Activated CD4-positive, CD25-positive, alpha-beta regulatory T cell treated with anti-CD3 and anti-CD28 coated beads, Interleukin-2, amount 50 U/mL, for 16 hours (primary cell): Measurements from ENCODE around the gene CCDC73.
"Not testable (repeated sequence)": the region's sequence is repeated elsewhere in the genome, so short reads cannot be mapped to it uniquely, and the experiment has no call there.

Source experiments
- DNase-seq: peaks from one replicate; pipeline ENCODE4 v3.0.0-alpha.2; 2020; ENCODE audit warnings: low read depth, low spot score

The CCDC73 gene

DNA sequence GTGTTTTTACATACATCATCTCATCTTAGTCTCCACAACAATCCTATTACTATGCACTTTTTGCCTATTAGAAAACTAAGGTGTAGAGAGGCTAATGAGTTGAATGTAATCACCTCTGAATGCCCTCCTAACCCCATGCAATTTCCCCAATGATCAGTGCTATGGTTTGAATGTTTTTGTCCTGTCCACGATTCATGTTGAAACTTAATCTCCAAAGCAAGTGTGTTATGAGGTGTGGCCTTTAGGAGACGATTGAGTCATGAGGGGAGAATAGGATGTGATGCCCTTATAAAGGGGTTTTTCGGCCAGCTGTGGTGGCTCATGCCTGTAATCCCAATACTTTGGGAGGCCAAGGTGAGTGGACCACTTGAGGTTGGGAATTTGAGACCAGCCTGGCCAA lies 2.0 kb upstream of the CCDC73 start:
- no peak for DNase-seq

GRCh38 chr11:32792948-32793475 lies 1.4 kb downstream of the CCDC73 start:
- peak; percentile 34 for DNase-seq

- DNase-seq: no peak
These were observed 2.1 kb downstream of the CCDC73 start for GRCh38 chr11:32792111-32792947.

GRCh38 chr11:32790916-32791315 lies 3.5 kb downstream of the CCDC73 start:
- no peak for DNase-seq

- DNase-seq: no peak
These were observed 7.7 kb downstream of the CCDC73 start for GRCh38 chr11:32786811-32787210.

DNA sequence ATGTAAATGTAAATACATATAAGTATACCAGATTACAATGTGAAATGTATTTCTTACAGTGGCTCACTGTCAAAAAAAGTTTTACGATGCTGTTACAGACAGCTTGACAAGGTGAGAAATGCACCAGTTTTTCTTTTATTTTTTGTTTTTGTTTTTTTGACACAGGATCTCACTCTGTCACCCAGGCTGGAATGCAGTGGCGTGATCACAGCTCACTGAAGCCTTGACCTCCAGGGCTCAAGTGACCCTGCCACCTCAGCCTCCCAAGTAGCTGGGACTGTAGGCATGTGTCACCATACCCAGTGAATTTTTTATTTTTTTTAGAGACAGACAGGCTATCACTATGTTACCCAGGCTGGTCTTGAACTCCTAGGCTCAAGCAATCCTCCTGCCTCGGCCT lies 9.2 kb downstream of the CCDC73 start:
- DNase-seq: no peak

GRCh38 chr11:32781721-32782120 lies 12.7 kb downstream of the CCDC73 start:
- no peak for DNase-seq

GRCh38 chr11:32780839-32781238 lies 13.6 kb downstream of the CCDC73 start:
- DNase-seq: not testable (repeated sequence)

GRCh38 chr11:32779136-32779535 lies 15.3 kb downstream of the CCDC73 start:
- DNase-seq: no peak

GRCh38 chr11:32775908-32776307 lies 18.6 kb downstream of the CCDC73 start:
- DNase-seq: no peak

GRCh38 chr11:32774081-32774480 lies 20.4 kb downstream of the CCDC73 start:
- no peak for DNase-seq

GRCh38 chr11:32772731-32773130 lies 21.7 kb downstream of the CCDC73 start:
- no peak for DNase-seq

- not testable (repeated sequence) for DNase-seq
These were observed 32.7 kb downstream of the CCDC73 start for GRCh38 chr11:32761774-32762173.

- DNase-seq: no peak
These were observed 36.2 kb downstream of the CCDC73 start for GRCh38 chr11:32758291-32758690.

DNA sequence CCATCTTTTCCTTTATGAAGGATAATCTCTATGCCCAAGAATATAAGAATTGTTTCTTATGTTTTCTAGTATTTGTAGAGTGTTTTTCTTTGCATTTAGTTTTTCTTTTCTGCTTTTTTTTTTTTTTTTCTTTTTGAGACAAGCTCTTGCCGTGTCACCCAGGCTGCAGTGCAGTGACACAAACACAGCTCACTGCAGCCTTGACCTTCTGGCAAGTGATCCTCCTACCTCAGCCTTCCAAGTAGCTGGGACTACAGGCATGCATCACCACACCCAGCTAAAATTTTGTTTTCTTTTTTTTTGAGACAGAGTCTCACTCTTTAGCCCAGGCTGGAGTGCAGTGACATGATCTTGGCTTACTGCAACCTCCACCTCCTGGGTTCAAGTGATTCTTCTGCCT lies 41.3 kb downstream of the CCDC73 start:
- DNase-seq: not testable (repeated sequence)

DNA sequence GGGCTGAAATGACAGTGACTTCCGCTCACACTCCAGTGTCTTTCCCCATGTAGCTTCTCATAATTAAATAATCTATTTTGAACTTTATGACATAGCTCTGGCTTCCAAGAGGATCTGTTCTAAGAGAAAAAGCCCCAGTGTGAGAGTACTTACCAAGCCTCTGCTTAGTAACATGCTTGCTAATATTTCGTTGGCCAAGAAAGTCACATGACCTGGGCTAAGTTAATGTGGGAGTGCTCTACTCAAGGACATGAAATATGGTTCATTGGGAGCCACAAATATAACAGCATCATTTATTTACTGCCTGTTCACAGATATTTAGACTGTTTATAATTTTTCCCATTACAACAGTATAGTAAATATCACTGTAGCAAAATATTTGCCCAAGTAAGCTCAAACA lies 42.5 kb downstream of the CCDC73 start:
- DNase-seq: no peak

DNA sequence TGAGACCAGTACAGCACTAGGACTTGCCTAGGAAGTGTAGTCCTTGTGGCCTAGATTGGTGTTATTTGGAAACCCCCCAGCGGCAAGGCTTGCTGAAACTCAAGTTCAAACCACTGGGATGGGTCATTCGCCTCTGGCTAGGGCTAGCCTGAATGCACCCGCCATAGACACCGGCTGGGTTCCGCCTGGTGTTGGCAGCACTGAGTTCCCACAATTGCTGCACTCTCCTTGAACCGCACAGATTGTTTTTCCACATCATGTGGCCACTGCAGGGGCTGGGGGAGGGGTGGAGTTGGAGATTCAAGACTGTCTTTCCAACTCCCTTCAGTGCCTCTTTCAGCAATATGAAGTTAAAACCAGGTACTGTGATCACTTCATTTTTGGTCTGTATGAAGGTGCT lies 43.1 kb downstream of the CCDC73 start:
- no peak for DNase-seq

DNA sequence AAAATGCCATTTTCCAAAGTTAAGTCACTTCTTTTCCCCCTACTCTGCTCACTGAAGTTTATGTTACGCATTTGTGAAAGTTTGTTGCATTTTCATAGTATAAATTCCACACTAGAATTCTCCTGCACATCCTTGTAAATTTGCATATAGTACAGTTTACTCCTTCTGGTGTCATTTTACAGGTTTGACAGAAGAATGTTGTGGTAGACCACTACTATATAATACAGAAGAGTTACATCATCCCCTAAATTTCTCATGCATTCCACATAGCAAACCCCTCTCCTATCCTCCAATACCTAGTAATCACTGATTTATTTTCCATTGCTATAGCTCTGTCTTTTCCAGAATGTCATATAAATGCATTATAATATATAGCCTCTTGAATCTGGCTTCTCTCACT lies 64.5 kb downstream of the CCDC73 start:
- no peak for DNase-seq

DNA sequence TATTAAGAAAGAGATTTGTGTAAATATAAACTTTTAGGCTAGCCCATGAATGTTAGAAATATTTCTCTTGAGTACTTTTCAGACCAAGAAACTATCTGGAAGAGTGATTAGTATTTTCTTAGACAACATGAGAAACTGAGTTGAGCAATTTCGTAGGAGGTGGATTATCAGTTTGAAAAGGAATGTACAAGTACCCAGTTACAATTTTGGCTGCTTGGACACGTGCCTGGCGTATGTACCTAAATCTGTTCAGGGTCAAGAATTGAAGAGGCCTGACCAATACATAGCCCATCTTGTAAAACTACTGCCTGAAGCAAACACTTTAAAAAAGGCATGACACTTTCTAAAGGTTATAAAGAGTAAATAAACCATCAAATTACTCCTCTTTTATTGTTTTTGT lies 71.1 kb downstream of the CCDC73 start:
- DNase-seq: no peak

DNA sequence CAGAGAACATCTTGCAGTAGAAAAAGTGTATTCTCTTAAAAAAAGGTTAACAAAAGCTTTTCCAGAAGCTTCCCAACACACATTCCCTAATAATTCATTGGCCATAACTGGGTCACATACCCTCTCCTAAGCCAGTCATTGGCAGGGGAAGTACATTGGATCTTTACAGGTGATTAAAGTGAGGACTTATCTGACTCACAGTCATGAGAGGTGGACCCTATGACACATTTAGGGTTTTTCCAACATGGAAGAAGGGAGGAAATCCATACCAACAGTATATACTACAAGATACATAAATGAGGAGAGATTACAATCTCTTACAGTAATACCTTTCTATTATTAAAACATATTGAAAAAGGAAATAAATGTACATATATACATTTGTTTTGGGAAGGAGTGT lies 72.2 kb downstream of the CCDC73 start:
- DNase-seq: no peak

GRCh38 chr11:32713496-32713895 lies 81.0 kb downstream of the CCDC73 start:
- no peak for DNase-seq

DNA sequence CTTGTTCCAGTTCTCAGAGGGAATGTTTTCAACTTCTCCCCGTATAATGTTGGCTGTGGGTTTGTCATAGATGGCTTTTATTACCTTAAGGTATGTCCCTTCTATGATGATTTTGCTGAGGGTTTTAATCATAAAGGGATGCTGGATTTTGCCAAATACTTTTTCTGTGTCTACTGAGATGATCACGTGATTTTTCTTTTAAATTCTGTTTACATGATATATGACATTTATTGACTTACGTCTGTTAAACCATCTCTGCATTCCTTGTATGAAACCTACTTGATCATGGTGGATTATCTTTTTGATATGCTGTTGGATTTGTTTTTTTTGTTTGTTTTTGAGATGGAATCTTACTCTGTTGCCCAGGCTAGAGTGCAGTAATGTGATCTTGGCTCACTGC lies 85.5 kb downstream of the CCDC73 start:
- DNase-seq: not testable (repeated sequence)

DNA sequence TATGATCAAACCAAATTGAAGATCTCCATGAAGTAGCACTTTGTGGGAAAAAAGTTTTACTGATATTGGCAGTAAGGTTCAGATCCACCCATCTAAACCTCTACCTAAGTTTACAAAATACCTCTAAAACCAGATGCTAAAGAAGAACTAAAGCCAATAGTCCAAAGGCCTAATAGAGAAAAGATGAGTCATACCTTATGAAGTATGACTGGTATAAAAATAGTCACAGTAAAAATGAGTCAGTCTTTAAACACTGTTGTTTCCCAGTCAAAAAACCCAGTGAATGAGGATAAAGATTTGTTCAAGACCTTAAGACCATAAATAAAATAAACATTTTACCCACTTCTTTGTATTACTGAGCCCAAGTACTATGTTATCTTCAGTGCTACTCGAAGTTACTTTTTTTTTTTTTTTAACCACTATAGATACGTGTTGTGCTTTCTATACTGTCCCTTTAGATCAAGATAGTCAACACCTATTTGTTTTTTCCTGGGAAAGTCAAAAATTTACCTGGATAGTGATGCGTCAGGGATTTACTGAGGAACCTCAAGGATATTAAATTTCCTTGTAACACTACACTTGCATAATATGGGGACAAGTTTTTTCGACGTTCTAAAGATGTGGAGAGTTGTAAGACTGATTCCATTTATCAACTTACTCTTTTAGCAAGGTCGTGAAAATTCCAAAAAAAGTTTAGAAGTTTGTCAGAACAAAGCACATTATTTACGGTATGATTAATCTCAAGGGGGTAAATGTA lies 87.3 kb downstream of the CCDC73 start:
- no peak for DNase-seq
